SK-N-SH (cell line): Measurements from ENCODE around the gene USP31. TPM values are rescaled to one million over a fixed set of nuclear protein-coding genes. Genes with fewer than 3 reads are reported as not detected.

ENCODE experiments used
- CTCF ChIA-PET: fragments of 300-600, 350-600 bp; formaldehyde crosslinking; extraction: SDS; loops from one replicate; lab custom pipeline; 2021; lab: Yijun Ruan, JAX
- POLR2A ChIA-PET: fragments of 350-600 bp; sonication (Branson Sonifier 250); formaldehyde crosslinking; extraction: SDS; loops from one replicate; lab custom pipeline; 2020; ENCODE audit warnings: antibody characterized with exemption, inconsistent platforms; lab: Yijun Ruan, JAX
- DNase-seq: peaks from one replicate; pipeline ENCODE4 v3.0.0; 2012
- H2AFZ ChIP-seq: fragments of 200-600 bp; sonication (generic); 2 replicates; pipeline ENCODE4 v1.8.1; 2016; ENCODE audit warnings: antibody characterized with exemption, mild to moderate bottlenecking, low read depth
- H3F3A ChIP-seq: fragments of 200-600 bp; sonication (generic); replicated peaks from 2 replicates; pipeline ENCODE3; 2016; ENCODE audit warnings: antibody characterized with exemption, mild to moderate bottlenecking; ENCODE audit not compliant: insufficient read depth
- H3K27ac ChIP-seq, 2 experiments: fragments of 200-500 bp in 1 of 2; fragments of 200-600 bp in 1 of 2; sonication (Bioruptor generic) in 1 of 2; sonication (generic), shearing (Covaris generic) in 1 of 2; 2 replicates each; pipeline versions ENCODE4 v1.5.1 to v1.6.1; 2014 to 2016; ENCODE audit warnings: low read depth in 2 of 2, inconsistent platforms in 1 of 2, low read length in 1 of 2, mild to moderate bottlenecking in 1 of 2, mixed read lengths in 1 of 2
- H3K27me3 ChIP-seq: fragments of 200-600 bp; sonication (generic), shearing (Covaris generic); 2 replicates; pipeline ENCODE4 v1.6.1; 2016; ENCODE audit warnings: mixed run types; ENCODE audit not compliant: insufficient read depth
- H3K36me3 ChIP-seq, 2 experiments: fragments of 200-500 bp in 1 of 2; fragments of 200-600 bp in 1 of 2; sonication (Bioruptor generic) in 1 of 2; sonication (generic) in 1 of 2; replicated peaks in 1 of 2; 2 replicates each; pipeline versions ENCODE3 to v1.5.1; 2014 to 2016; ENCODE audit warnings: low read length in 1 of 2, mild to moderate bottlenecking in 1 of 2; ENCODE audit not compliant: insufficient read depth in 2 of 2, control insufficient read depth in 1 of 2
- H3K4me1 ChIP-seq, 2 experiments: fragments of 200-500 bp in 1 of 2; fragments of 200-600 bp in 1 of 2; sonication (Bioruptor generic) in 1 of 2; sonication (generic), shearing (Covaris generic) in 1 of 2; 2 replicates each; pipeline versions ENCODE4 v1.5.1 to v1.6.1; 2014 to 2016; ENCODE audit warnings: low read depth in 1 of 2, low read length in 1 of 2, mixed run types in 1 of 2; ENCODE audit not compliant: insufficient read depth in 2 of 2, control insufficient read depth in 1 of 2
- H3K4me2 ChIP-seq: fragments of 200-600 bp; sonication (generic), shearing (Covaris generic); 2 replicates; pipeline ENCODE4 v1.6.1; 2017; ENCODE audit warnings: mixed run types
- H3K4me3 ChIP-seq, 2 experiments: fragments of 200-500 bp in 1 of 2; fragments of 200-600 bp in 1 of 2; sonication (Bioruptor generic) in 1 of 2; sonication (generic), shearing (Covaris generic) in 1 of 2; 2 replicates each; pipeline versions ENCODE4 v1.5.1 to v1.8.1; 2014 to 2016; ENCODE audit warnings: low read depth in 2 of 2, inconsistent platforms in 1 of 2, low read length in 1 of 2, mild to moderate bottlenecking in 1 of 2, mixed read lengths in 1 of 2, moderate library complexity in 1 of 2
- H3K79me2 ChIP-seq: fragments of 200-600 bp; sonication (generic); 2 replicates; pipeline ENCODE4 v1.8.1; 2017; ENCODE audit warnings: mild to moderate bottlenecking; ENCODE audit not compliant: insufficient read depth
- H3K9ac ChIP-seq: fragments of 200-600 bp; sonication (generic); 2 replicates; pipeline ENCODE4 v1.6.1; 2017; ENCODE audit warnings: mixed run types
- H3K9me2 ChIP-seq: fragments of 200-600 bp; sonication (generic); 2 replicates; pipeline ENCODE4 v1.6.1; 2017; ENCODE audit warnings: mixed run types
- H3K9me3 ChIP-seq: fragments of 200-600 bp; sonication (generic); 2 replicates; pipeline ENCODE4 v1.6.1; 2017; ENCODE audit warnings: mixed run types, mild to moderate bottlenecking, moderate library complexity
- H4K20me1 ChIP-seq: fragments of 200-600 bp; sonication (generic); 2 replicates; pipeline ENCODE4 v1.6.1; 2017; ENCODE audit warnings: mild to moderate bottlenecking, mixed run types; ENCODE audit not compliant: insufficient read depth
- GABPA ChIP-seq: IDR thresholded peaks from 2 replicates; pipeline ENCODE4 v1.4.0; 2012; ENCODE audit warnings: low read depth, mild to moderate bottlenecking
- GATA2 ChIP-seq: sonication (generic); formaldehyde crosslinking; IDR thresholded peaks from 2 replicates; pipeline ENCODE4 v1.5.0; 2020; ENCODE audit warnings: mild to moderate bottlenecking, missing genetic modification reagents
- NRF1 ChIP-seq: IDR thresholded peaks from 2 replicates; pipeline ENCODE4 v1.6.1; 2012; ENCODE audit warnings: low read depth, mild to moderate bottlenecking, low read length
- RCOR1 ChIP-seq: fragments of 150-350 bp; IDR thresholded peaks from 2 replicates; pipeline ENCODE4 v1.6.1; 2017; ENCODE audit warnings: antibody characterized with exemption, low read length
- REST ChIP-seq: IDR thresholded peaks from 2 replicates; pipeline ENCODE4 v1.6.1; 2012; ENCODE audit warnings: mild to moderate bottlenecking, low read depth, low read length, moderate library complexity
- RFX5 ChIP-seq: IDR thresholded peaks from 2 replicates; pipeline ENCODE4 v1.6.1; 2012; ENCODE audit warnings: mild to moderate bottlenecking, improper control_type of control experiment, low read length
- RXRA ChIP-seq: IDR thresholded peaks from 2 replicates; pipeline ENCODE4 v1.4.0; 2012; ENCODE audit warnings: low read depth, mild to moderate bottlenecking, borderline replicate concordance
- SIN3A ChIP-seq: IDR thresholded peaks from 2 replicates; pipeline ENCODE4 v1.6.1; 2012; ENCODE audit warnings: low read depth, mild to moderate bottlenecking, low read length, moderate library complexity, borderline replicate concordance
- SMC3 ChIP-seq: IDR thresholded peaks from 2 replicates; pipeline ENCODE4 v1.6.1; 2012; ENCODE audit warnings: low read depth, low read length, improper control_type of control experiment
- TCF12 ChIP-seq: IDR thresholded peaks from 2 replicates; pipeline ENCODE4 v1.4.0; 2012
- TEAD4 ChIP-seq: IDR thresholded peaks from 2 replicates; pipeline ENCODE4 v1.4.0; 2012; ENCODE audit warnings: mild to moderate bottlenecking, borderline replicate concordance; ENCODE audit not compliant: insufficient read depth
- USF1 ChIP-seq: IDR thresholded peaks from 2 replicates; pipeline ENCODE4 v1.4.0; 2012; ENCODE audit warnings: low read depth, borderline replicate concordance
- USF2 ChIP-seq: fragments of 150-350 bp; IDR thresholded peaks from 2 replicates; pipeline ENCODE4 v1.6.1; 2017; ENCODE audit warnings: antibody characterized with exemption, low read length, low read depth, borderline replicate concordance
- ZBTB33 ChIP-seq: IDR thresholded peaks from 2 replicates; pipeline ENCODE4 v1.4.0; 2012; ENCODE audit warnings: low read depth, borderline replicate concordance
- WGBS: methylation state at CpG from one replicate; pipeline ENCODE4 v1.1.6; 2017; ENCODE audit warnings: low lambda C conversion rate; 5-methylcytosine and 5-hydroxymethylcytosine counted together
- polyA plus RNA-seq, 3 experiments: library from polyadenylated mRNA; depleted of rRNA; stranded (reverse); fragments of >200 nt; gene quantifications; 2 replicates each; pipeline ENCODE4 v1.2.3, GENCODE V29; 2012

USP31 gene
- polyA plus RNA-seq, 1 of the 3 experiments (the other 2 are of a cell fraction): 3.2 TPM

GRCh38 chr16:23134274-23134673 is 15.0 kb downstream of the USP31 start:
- Histone ChIP-seq H3K9me2 (no peaks in the 10 kb centered on the region), H3K36me3 (no peaks in the 10 kb centered on the region), H3K4me2 (no peak overlapping the region), H3K79me2 (peaks cover 99% of the 10 kb centered on the region)
- POLR2A ChIA-PET: no interaction called here
- no peak for TF ChIP-seq USF1
- TF ChIP-seq GATA2 (CRISPR knock-in tag): peak; percentile 81
- TF ChIP-seq RCOR1: peak; percentile 87
- TF ChIP-seq TEAD4: no peak
- no peak for TF ChIP-seq USF2
- TF ChIP-seq REST: no peak
- TF ChIP-seq RXRA: no peak
- no peak for TF ChIP-seq GABPA
- TF ChIP-seq TCF12: no peak
- TF ChIP-seq, all 33 proteins: peak for 2
- no peaks in the 10 kb centered on the region for H3K27me3 ChIP-seq
- CTCF ChIA-PET: interaction anchor here (1.1 kb wide), 1 partner anchor 15 kb away, joined by 4 read pairs; the partner anchor contains the start of gene USP31
- peak; percentile 52 for DNase-seq
- H3K9ac ChIP-seq: no peak overlapping the region
- 51% methylated on average over 3 of the region's 3 CpGs for WGBS
- no peak overlapping the region for H2AFZ ChIP-seq
- peaks cover 2 to 7% of the 10 kb centered on the region in 2 experiments; a peak in 3 of 4 replicates for H3K4me1 ChIP-seq
- H3K9me3 ChIP-seq: no peaks in the 10 kb centered on the region
- no peak overlapping the region for H3K4me3 ChIP-seq
- H3K27ac ChIP-seq: no peak overlapping the region
- H3F3A ChIP-seq: no peaks in the 10 kb centered on the region
- H4K20me1 ChIP-seq: peaks cover 56% of the 10 kb centered on the region

GRCh38 chr16:23132775-23133463 is 16.3 kb downstream of the USP31 start:
- POLR2A ChIA-PET: no interaction called here
- no peaks in the 10 kb centered on the region for H3K36me3 ChIP-seq
- H3K4me2 ChIP-seq: no peak overlapping the region
- 95% methylated on average over 11 of the region's 11 CpGs for WGBS
- H3K27me3 ChIP-seq: no peaks in the 10 kb centered on the region
- DNase-seq: no peak
- H3K9ac ChIP-seq: no peak overlapping the region
- H3K9me2 ChIP-seq: no peaks in the 10 kb centered on the region
- no peak overlapping the region for H2AFZ ChIP-seq
- H3K4me3 ChIP-seq: no peak overlapping the region
- H4K20me1 ChIP-seq: peaks cover 54% of the 10 kb centered on the region
- no peaks in the 10 kb centered on the region for H3F3A ChIP-seq
- no peaks in the 10 kb centered on the region for H3K9me3 ChIP-seq
- H3K27ac ChIP-seq: no peak overlapping the region
- CTCF ChIA-PET: interaction anchor here (1.0 to 1.6 kb wide), 3 partner anchors 10 to 303 kb away, joined by 3 read pairs; no protein-coding TSS in a partner anchor
- peaks cover 2 to 7% of the 10 kb centered on the region in 2 experiments; a peak in 3 of 4 replicates for H3K4me1 ChIP-seq
- peaks cover 99% of the 10 kb centered on the region for H3K79me2 ChIP-seq
- TF ChIP-seq TEAD4 (no peak), NRF1 (no peak), RFX5 (no peak), USF2 (no peak), RXRA (no peak), SIN3A (no peak), ZBTB33 (no peak), SMC3 (no peak)
